Adrenal gland (tissue), 12 donors: ENCODE measurements around the gene AMIGO2. TPM values are rescaled to one million over a fixed set of nuclear protein-coding genes. Genes with fewer than 3 reads are reported as not detected.

Source experiments
- DNase-seq, 7 donors: peaks; one replicate each; pipeline ENCODE4 v3.0.0-alpha.2; 2019 to 2020
- H3K27ac ChIP-seq, 5 donors: fragments of 200-600 bp; sonication (generic) in 4 of 5; 1 replicate in 3 of 5; 2 replicates in 2 of 5; pipeline versions ENCODE4 v1.5.1 to v1.8.0; 2016 to 2020; ENCODE audit warnings: mild to moderate bottlenecking in 1 of 5
- H3K27me3 ChIP-seq: fragments of 200-600 bp; 2 replicates; pipeline ENCODE4 v1.8.0; 2021
- H3K36me3 ChIP-seq, 2 donors: fragments of 200-600 bp; replicated peaks in 1 of 2; 1 replicate in 1 of 2; 2 replicates in 1 of 2; pipeline versions ENCODE4 v1.5.1 to v1.8.0; 2018 to 2022
- H3K4me1 ChIP-seq, 2 donors: fragments of 200-600 bp; replicated peaks in 1 of 2; 1 replicate in 1 of 2; 2 replicates in 1 of 2; pipeline versions ENCODE4 v1.5.1 to v1.8.0; 2018 to 2021
- H3K4me3 ChIP-seq, 4 donors: fragments of 200-600 bp; sonication (generic) in 3 of 4; one replicate each; pipeline ENCODE4 v1.5.1; 2016 to 2018
- H3K9me3 ChIP-seq, 3 donors: fragments of 200-600 bp; sonication (generic) in 1 of 3; replicated peaks in 1 of 3; 1 replicate in 2 of 3; 2 replicates in 1 of 3; pipeline versions ENCODE4 v1.5.1 to v1.8.0; 2016 to 2021
- POLR2A ChIP-seq, 2 donors: fragments of 450-650 bp; IDR thresholded peaks; one replicate each; pipeline ENCODE4 v1.6.1; 2017; ENCODE audit warnings: antibody characterized with exemption in 2 of 2, mild to moderate bottlenecking in 2 of 2, moderate library complexity in 1 of 2
- WGBS, 4 donors: extraction: QIAGEN DNeasy Blood & Tissue Kit in 2 of 4; methylation state at CpG; one replicate each; pipeline versions ENCODE4 v1.1.5 to v1.1.7; 2013 to 2017; 5-methylcytosine and 5-hydroxymethylcytosine counted together
- intact Hi-C, 2 donors: fragments of 100-400 bp; cut with DNase I; formaldehyde crosslinking; loops; one replicate each; pipeline versions ENCODE4 v1.14.1 to v1.15.0; 2022 to 2023
- polyA plus RNA-seq, 3 donors: library from polyadenylated mRNA; stranded (reverse); fragments of 200-250 nt in 2 of 3; fragments of 350-450 nt in 1 of 3; fragmentation: Illumina TruSeq in 1 of 3; extraction: RNeasy Lipid Tissue Mini Kit (QIAGEN cat#74804) in 1 of 3; gene quantifications; one replicate each; pipeline ENCODE4 v1.2.3, GENCODE V29; 2013 to 2014
- total RNA-seq, 9 donors: library from RNA; depleted of rRNA in 4 of 9; stranded (reverse); fragments of >200 nt in 4 of 9; fragments of 120-200 nt in 1 of 9; fragmentation: NEBNext Ultra II Directional in 1 of 9; extraction: Animal tissue kit (Norgen Biotek cat#: 25700) in 1 of 9; gene quantifications; one replicate each; pipeline versions ENCODE4 v1.1.0 to v1.2.4, GENCODE V29; 2013 to 2023
- TF ChIP-seq, protein P1 (sequence below), 6 experiments: fragments of 450-650 bp in 4 of 6; fragments of 200-600 bp in 2 of 6; sonication (generic) in 1 of 6; IDR thresholded peaks; 1 replicate in 5 of 6; 2 replicates in 1 of 6; pipeline versions ENCODE4 v1.5.1 to v1.8.0; 2016 to 2021; ENCODE audit warnings: antibody characterized with exemption in 6 of 6, mild to moderate bottlenecking in 2 of 6, moderate library complexity in 1 of 6
- donor health status: healthy with polysubstance abuse.
- donor health status: Bipolar disorder and iron deficiency.
- donor health status: DM: yes; HTN: yes; CAD: no.
- donor health status: DM: no; HTN: no; CAD: no.
- donor health status: DM: no; HTN: no; CAD: no.
- donor health status: DM: yes; HTN: yes; CAD: no.

The AMIGO2 gene
- total and polyA plus RNA-seq, 12 donors = 10.6 to 40.4 (median 28.3) TPM

DNA sequence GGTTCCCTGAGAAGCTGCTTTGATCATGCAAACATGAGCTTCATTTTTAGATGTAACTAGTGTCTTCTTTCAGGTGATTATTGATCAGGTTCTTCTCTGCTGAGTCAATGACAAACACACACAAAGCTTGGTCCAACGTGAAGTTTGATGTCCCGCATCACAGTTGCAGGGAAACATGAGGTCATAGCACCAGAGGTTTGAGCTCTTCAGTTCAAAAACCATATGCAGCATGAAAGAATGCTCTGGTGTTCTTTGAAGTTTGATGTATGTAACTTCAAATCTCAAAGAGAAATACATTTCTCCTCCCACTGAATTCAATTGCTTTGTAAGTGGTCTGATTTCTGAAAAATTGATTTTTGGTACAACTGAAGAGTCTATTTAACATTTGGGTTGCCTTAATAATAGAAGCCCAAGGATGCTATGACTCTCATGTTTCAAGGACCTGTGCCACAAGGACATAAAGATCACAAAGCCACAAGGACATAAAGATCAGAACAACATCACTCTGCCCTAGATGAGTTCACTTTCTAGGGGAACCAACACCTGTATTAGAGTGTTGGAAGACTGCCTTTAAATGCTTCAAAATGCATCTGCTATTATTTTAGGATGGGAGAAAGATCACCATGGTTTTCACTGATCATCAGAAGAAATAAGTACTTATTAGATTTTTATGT is 31.1 kb upstream of the AMIGO2 start:
- no peak overlapping the region for H3K27ac ChIP-seq
- H3K36me3 ChIP-seq = no peaks in the 10 kb centered on the region
- H3K4me1 ChIP-seq = no peaks in the 10 kb centered on the region
- H3K4me3 ChIP-seq = no peak overlapping the region
- TF ChIP-seq, protein P1, sequence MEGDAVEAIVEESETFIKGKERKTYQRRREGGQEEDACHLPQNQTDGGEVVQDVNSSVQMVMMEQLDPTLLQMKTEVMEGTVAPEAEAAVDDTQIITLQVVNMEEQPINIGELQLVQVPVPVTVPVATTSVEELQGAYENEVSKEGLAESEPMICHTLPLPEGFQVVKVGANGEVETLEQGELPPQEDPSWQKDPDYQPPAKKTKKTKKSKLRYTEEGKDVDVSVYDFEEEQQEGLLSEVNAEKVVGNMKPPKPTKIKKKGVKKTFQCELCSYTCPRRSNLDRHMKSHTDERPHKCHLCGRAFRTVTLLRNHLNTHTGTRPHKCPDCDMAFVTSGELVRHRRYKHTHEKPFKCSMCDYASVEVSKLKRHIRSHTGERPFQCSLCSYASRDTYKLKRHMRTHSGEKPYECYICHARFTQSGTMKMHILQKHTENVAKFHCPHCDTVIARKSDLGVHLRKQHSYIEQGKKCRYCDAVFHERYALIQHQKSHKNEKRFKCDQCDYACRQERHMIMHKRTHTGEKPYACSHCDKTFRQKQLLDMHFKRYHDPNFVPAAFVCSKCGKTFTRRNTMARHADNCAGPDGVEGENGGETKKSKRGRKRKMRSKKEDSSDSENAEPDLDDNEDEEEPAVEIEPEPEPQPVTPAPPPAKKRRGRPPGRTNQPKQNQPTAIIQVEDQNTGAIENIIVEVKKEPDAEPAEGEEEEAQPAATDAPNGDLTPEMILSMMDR (IDR thresholded peaks at IDR 0.05) = no peak
- no peak for TF ChIP-seq POLR2A (IDR thresholded peaks at IDR 0.05)
- DNase-seq = no peak
- H3K27me3 ChIP-seq = no peaks in the 10 kb centered on the region
- no peaks in the 10 kb centered on the region for H3K9me3 ChIP-seq
- intact Hi-C loops = no loop called here
- 87 to 97% (median 92%) methylated on average over 2 of the region's 2 CpGs for WGBS, 4 donors

DNA sequence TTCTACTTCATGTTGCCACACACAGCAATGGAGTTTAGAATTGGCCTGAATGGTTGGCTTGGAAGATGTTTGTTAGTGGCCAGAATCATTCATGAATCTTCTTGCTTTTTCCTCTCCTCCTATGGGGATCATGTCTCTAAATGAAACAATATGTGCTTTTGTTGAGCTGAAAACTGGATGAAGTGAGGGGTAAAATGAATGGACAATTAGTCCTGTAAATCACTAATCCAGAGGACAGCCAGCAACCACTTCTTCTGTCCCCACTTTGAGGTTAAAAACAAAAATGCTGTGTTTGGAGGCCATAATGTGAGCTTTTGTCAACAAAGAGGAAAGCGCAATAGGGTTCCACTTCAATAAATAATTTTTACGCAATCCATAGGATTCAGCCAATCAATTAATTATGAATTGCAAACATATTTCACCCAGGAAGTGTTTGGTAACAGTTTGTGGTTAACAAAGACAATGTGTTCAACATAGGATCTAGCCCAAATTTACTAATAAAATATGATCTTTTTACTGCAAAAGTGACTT is 30.3 kb upstream of the AMIGO2 start:
- 60 to 96% (median 95%) methylated on average over 2 of the region's 2 CpGs for WGBS, 4 donors
- intact Hi-C loops = no loop called here
- Histone ChIP-seq H3K4me3 (no peak overlapping the region), H3K36me3 (no peaks in the 10 kb centered on the region), H3K27me3 (no peaks in the 10 kb centered on the region), H3K9me3 (no peaks in the 10 kb centered on the region), H3K27ac (no peak overlapping the region), H3K4me1 (no peaks in the 10 kb centered on the region)
- TF ChIP-seq, protein P1 (IDR thresholded peaks at IDR 0.05) = no peak
- no peak for TF ChIP-seq POLR2A (IDR thresholded peaks at IDR 0.05)
- no peak for DNase-seq

DNA sequence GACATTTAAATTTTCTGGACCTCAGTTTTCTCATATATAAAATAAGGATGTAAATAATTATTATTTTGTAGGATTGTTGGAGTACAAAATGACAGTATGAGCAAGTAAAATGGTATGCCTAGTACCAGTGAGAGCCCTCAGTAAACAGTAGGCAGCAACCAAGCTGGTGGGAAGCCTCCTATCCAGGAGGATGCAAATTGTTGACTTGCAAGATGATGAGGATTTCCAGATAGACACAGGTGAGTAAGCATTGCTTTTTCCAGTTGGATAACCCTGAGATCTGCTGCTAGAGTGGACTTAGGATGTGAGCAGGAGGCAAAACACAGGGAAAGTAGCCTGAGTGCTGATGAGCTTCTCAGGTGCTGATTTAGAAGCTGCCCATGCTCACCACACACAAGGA is 28.2 kb upstream of the AMIGO2 start:
- no peak overlapping the region for H3K27ac ChIP-seq
- TF ChIP-seq POLR2A (IDR thresholded peaks at IDR 0.05) = no peak
- TF ChIP-seq, protein P1 (IDR thresholded peaks at IDR 0.05) = no peak
- H3K9me3 ChIP-seq = no peaks in the 10 kb centered on the region
- no peaks in the 10 kb centered on the region for H3K4me1 ChIP-seq
- H3K27me3 ChIP-seq = no peaks in the 10 kb centered on the region
- no peaks in the 10 kb centered on the region for H3K36me3 ChIP-seq
- DNase-seq = no peak
- intact Hi-C loops = no loop called here
- no peak overlapping the region for H3K4me3 ChIP-seq

DNA sequence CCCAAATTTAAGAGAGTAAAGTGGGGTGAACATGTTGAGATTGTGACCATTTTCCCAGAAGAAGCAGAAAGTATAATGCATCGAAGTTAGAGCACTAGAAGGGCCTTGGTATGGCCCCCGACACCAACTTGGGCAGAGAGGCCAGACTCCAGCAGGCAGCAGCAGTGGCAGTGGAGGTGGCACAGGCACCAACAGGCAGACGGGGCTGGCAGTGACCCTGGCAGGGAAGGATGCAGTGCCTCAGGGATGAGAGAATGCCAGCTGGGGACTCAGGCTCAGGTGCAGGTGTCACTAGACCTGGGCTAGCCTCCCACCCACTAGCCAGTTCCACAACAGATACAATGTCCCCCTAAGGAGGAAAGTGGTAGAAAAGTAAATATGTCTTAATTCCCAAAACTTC is 27.7 kb upstream of the AMIGO2 start:
- H3K27me3 ChIP-seq = no peaks in the 10 kb centered on the region
- no peak for TF ChIP-seq POLR2A (IDR thresholded peaks at IDR 0.05)
- TF ChIP-seq, protein P1 (IDR thresholded peaks at IDR 0.05) = no peak
- H3K4me3 ChIP-seq = no peak overlapping the region
- intact Hi-C loops = no loop called here
- WGBS, 4 donors = 86 to 95% (median 94%) methylated on average over 3 of the region's 3 CpGs
- H3K36me3 ChIP-seq = no peaks in the 10 kb centered on the region
- DNase-seq = no peak
- no peak overlapping the region for H3K27ac ChIP-seq
- H3K9me3 ChIP-seq = no peaks in the 10 kb centered on the region
- H3K4me1 ChIP-seq = peaks cover 0 to 4% of the 10 kb centered on the region in 2 donors
